Muscle of leg (tissue), 11 donors: ENCODE measurements around the gene XRCC1. TPM values are rescaled to one million over a fixed set of nuclear protein-coding genes. Genes with fewer than 3 reads are reported as not detected.
A peak's percentile ranks its signal among the peaks of the same experiment; 100 is the strongest.

ENCODE experiments used
- DNase-seq: peaks from one replicate; pipeline ENCODE4 v3.0.0; 2013
- H3K27ac ChIP-seq: one replicate; pipeline ENCODE4 v1.5.1; 2013; ENCODE audit warnings: mild to moderate bottlenecking, low read length, control low read depth
- H3K27me3 ChIP-seq: one replicate; pipeline ENCODE4 v1.6.1; 2013; ENCODE audit warnings: low read length; ENCODE audit not compliant: control insufficient read depth, insufficient read depth
- H3K36me3 ChIP-seq: one replicate; pipeline ENCODE4 v1.6.1; 2013; ENCODE audit warnings: low read length; ENCODE audit not compliant: control insufficient read depth, insufficient read depth
- H3K4me1 ChIP-seq: one replicate; pipeline ENCODE4 v1.6.1; 2013; ENCODE audit warnings: low read length; ENCODE audit not compliant: control insufficient read depth, insufficient read depth
- H3K4me3 ChIP-seq: one replicate; pipeline ENCODE4 v1.5.1; 2013; ENCODE audit warnings: low read length, control low read depth
- H3K9me3 ChIP-seq: replicated peaks from 2 replicates; pipeline ENCODE4 v1.6.1; 2013; ENCODE audit warnings: low read depth, low read length; ENCODE audit not compliant: control insufficient read depth
- WGBS: methylation state at CpG from one replicate; pipeline ENCODE4 v1.1.5; 2013; ENCODE audit warnings: missing lambda C conversion rate; ENCODE audit not compliant: insufficient coverage; 5-methylcytosine and 5-hydroxymethylcytosine counted together
- polyA plus RNA-seq, 8 donors: library from polyadenylated mRNA; unstranded; fragments of 120-200 nt; gene quantifications; one replicate each; pipeline versions ENCODE4 v1.2.1 to v1.2.3, GENCODE V29; 2013; ENCODE audit warnings: inconsistent platforms in 1 of 8, low replicate concordance in 1 of 8; ENCODE audit not compliant: insufficient read length in 8 of 8, insufficient read depth in 1 of 8
- total RNA-seq: library from RNA; stranded (reverse); fragments of 120-200 nt; gene quantifications from one replicate; pipeline ENCODE4 v1.2.4, GENCODE V29; 2013

The XRCC1 gene
- total and polyA plus RNA-seq, 9 donors = 27.7 to 42.5 (median 34.8) TPM

- no peak overlapping the region for H3K4me3 ChIP-seq
- WGBS = 100% methylated on average over 1 of the region's 3 CpGs
- H3K27me3 ChIP-seq = no peaks in the 10 kb centered on the region
- peaks cover 66% of the 10 kb centered on the region for H3K36me3 ChIP-seq
- H3K27ac ChIP-seq = no peak overlapping the region
- DNase-seq = no peak
- no peaks in the 10 kb centered on the region for H3K4me1 ChIP-seq
- H3K9me3 ChIP-seq = no peaks in the 10 kb centered on the region
These were observed 28.7 kb downstream of the XRCC1 start for GRCh38 chr19:43546581-43546980.

GRCh38 chr19:43545981-43546380 is 29.3 kb downstream of the XRCC1 start:
- H3K9me3 ChIP-seq = no peaks in the 10 kb centered on the region
- H3K27ac ChIP-seq = no peak overlapping the region
- H3K27me3 ChIP-seq = no peaks in the 10 kb centered on the region
- no peak for DNase-seq
- no peaks in the 10 kb centered on the region for H3K4me1 ChIP-seq
- 92% methylated on average over 1 of the region's 2 CpGs for WGBS
- H3K36me3 ChIP-seq = peaks cover 65% of the 10 kb centered on the region
- H3K4me3 ChIP-seq = no peak overlapping the region

- peaks cover 64% of the 10 kb centered on the region for H3K36me3 ChIP-seq
- no peaks in the 10 kb centered on the region for H3K9me3 ChIP-seq
- no peak overlapping the region for H3K27ac ChIP-seq
- H3K4me1 ChIP-seq = no peaks in the 10 kb centered on the region
- H3K27me3 ChIP-seq = no peaks in the 10 kb centered on the region
- H3K4me3 ChIP-seq = no peak overlapping the region
- 72% methylated on average over 5 of the region's 5 CpGs for WGBS
- DNase-seq = no peak
These were observed 30.1 kb downstream of the XRCC1 start for GRCh38 chr19:43545276-43545675.

GRCh38 chr19:43544077-43544476 is 31.2 kb downstream of the XRCC1 start:
- no peak overlapping the region for H3K27ac ChIP-seq
- H3K27me3 ChIP-seq = no peaks in the 10 kb centered on the region
- no peaks in the 10 kb centered on the region for H3K4me1 ChIP-seq
- 91% methylated on average over 5 of the region's 9 CpGs for WGBS
- no peak for DNase-seq
- H3K36me3 ChIP-seq = peaks cover 65% of the 10 kb centered on the region
- H3K4me3 ChIP-seq = no peak overlapping the region
- no peaks in the 10 kb centered on the region for H3K9me3 ChIP-seq

- WGBS = 83% methylated on average over 1 of the region's 5 CpGs
- H3K4me1 ChIP-seq = no peaks in the 10 kb centered on the region
- DNase-seq = no peak
These were observed 33.2 kb downstream of the XRCC1 start for GRCh38 chr19:43541920-43542650.

GRCh38 chr19:43540381-43540780 is 34.9 kb downstream of the XRCC1 start:
- Histone ChIP-seq H3K4me3 (no peak overlapping the region), H3K27me3 (no peaks in the 10 kb centered on the region), H3K4me1 (peaks cover 4% of the 10 kb centered on the region), H3K27ac (no peak overlapping the region), H3K9me3 (no peaks in the 10 kb centered on the region), H3K36me3 (peaks cover 67% of the 10 kb centered on the region)
- 100% methylated on average over 2 of the region's 3 CpGs for WGBS
- DNase-seq = no peak

More at GRCh38 chr19:43541920-43542650, 33.2 kb downstream of the XRCC1 start:
- peaks cover 73% of the 10 kb centered on the region for H3K36me3 ChIP-seq
- no peaks in the 10 kb centered on the region for H3K27me3 ChIP-seq
- H3K4me3 ChIP-seq = no peak overlapping the region
- H3K27ac ChIP-seq = no peak overlapping the region
- H3K9me3 ChIP-seq = no peaks in the 10 kb centered on the region

- no peak for DNase-seq
- Histone ChIP-seq H3K4me3 (no peak overlapping the region), H3K9me3 (no peaks in the 10 kb centered on the region), H3K36me3 (peaks cover 54% of the 10 kb centered on the region), H3K27me3 (no peaks in the 10 kb centered on the region), H3K4me1 (peaks cover 11% of the 10 kb centered on the region), H3K27ac (no peak overlapping the region)
These were observed 36.4 kb downstream of the XRCC1 start for GRCh38 chr19:43538922-43539321.

- no peaks in the 10 kb centered on the region for H3K9me3 ChIP-seq
- peak overlapping the region; percentile 99 for H3K27ac ChIP-seq
- 37% methylated on average over 58 of the region's 62 CpGs for WGBS
- H3K4me1 ChIP-seq = peaks cover 22% of the 10 kb centered on the region
- peaks cover 21% of the 10 kb centered on the region for H3K36me3 ChIP-seq
- no peak overlapping the region for H3K4me3 ChIP-seq
- peak; percentile 85 for DNase-seq
- H3K27me3 ChIP-seq = no peaks in the 10 kb centered on the region
These were observed 40.2 kb downstream of the XRCC1 start for GRCh38 chr19:43534816-43535761.

- DNase-seq = no peak
- Histone ChIP-seq H3K4me1 (peaks cover 22% of the 10 kb centered on the region), H3K27me3 (no peaks in the 10 kb centered on the region), H3K9me3 (no peaks in the 10 kb centered on the region), H3K27ac (peak overlapping the region; percentile 99), H3K4me3 (peak overlapping the region; percentile 70), H3K36me3 (peaks cover 18% of the 10 kb centered on the region)
- WGBS = 3% methylated on average over 16 of the region's 17 CpGs
These were observed 41.0 kb downstream of the XRCC1 start for GRCh38 chr19:43534305-43534815.
